GM19467 (cell line): Measurements from ENCODE around the gene MSH6.
"Not testable (repeated sequence)": the region's sequence is repeated elsewhere in the genome, so short reads cannot be mapped to it uniquely, and the experiment has no call there.

ENCODE experiments used
- ATAC-seq: cut with Tn5 transposase; IDR thresholded peaks from one replicate; pipeline ENCODE4 v1.9.1; 2021; ENCODE audit warnings: mild to moderate bottlenecking, moderate library complexity; ENCODE audit not compliant: unreplicated experiment

The MSH6 gene

GRCh38 chr2:47843407-47843806 lies 60.5 kb downstream of the MSH6 start:
- no peak for ATAC-seq

GRCh38 chr2:47844162-47844561 lies 61.2 kb downstream of the MSH6 start:
- no peak for ATAC-seq

- no peak for ATAC-seq
These were observed 66.4 kb downstream of the MSH6 start for GRCh38 chr2:47849368-47849767.

- ATAC-seq: no peak
These were observed 67.3 kb downstream of the MSH6 start for GRCh38 chr2:47850198-47850597.

- not testable (repeated sequence) for ATAC-seq
These were observed 70.3 kb downstream of the MSH6 start for GRCh38 chr2:47853067-47853777.
